IPS-18c (cell line): ENCODE results near the gene PIK3CD.
"Not testable (repeated sequence)": the region's sequence is repeated elsewhere in the genome, so short reads cannot be mapped to it uniquely, and the experiment has no call there.

ENCODE experiments used
- H3K4me3 ChIP-seq: 2 replicates; pipeline ENCODE4 v1.7.0; 2013; ENCODE audit warnings: low read depth, mild to moderate bottlenecking, low read length, moderate library complexity; ENCODE audit not compliant: insufficient read depth
- H3K9me3 ChIP-seq: one replicate; pipeline ENCODE4 v1.6.1; 2013; ENCODE audit warnings: mild to moderate bottlenecking, low read length, moderate library complexity; ENCODE audit not compliant: control insufficient read depth, insufficient read depth

The PIK3CD gene

GRCh38 chr1:9613625-9614299 is 37.8 kb upstream of the PIK3CD start:
- no peaks in the 10 kb centered on the region for H3K9me3 ChIP-seq
- H3K4me3 ChIP-seq, result no peak overlapping the region

- no peaks in the 10 kb centered on the region for H3K9me3 ChIP-seq
- no peak overlapping the region for H3K4me3 ChIP-seq
Measured at GRCh38 chr1:9615316-9616063, 36.0 kb upstream of the PIK3CD start.

GRCh38 chr1:9618909-9619679 is 32.4 kb upstream of the PIK3CD start:
- H3K9me3 ChIP-seq, result no peaks in the 10 kb centered on the region
- no peak overlapping the region for H3K4me3 ChIP-seq

GRCh38 chr1:9621032-9621431 is 30.5 kb upstream of the PIK3CD start:
- H3K4me3 ChIP-seq, result no peak overlapping the region
- H3K9me3 ChIP-seq, result no peaks in the 10 kb centered on the region

- H3K9me3 ChIP-seq, result no peaks in the 10 kb centered on the region
- no peak overlapping the region for H3K4me3 ChIP-seq
Measured at GRCh38 chr1:9624081-9624480, 27.4 kb upstream of the PIK3CD start.

GRCh38 chr1:9625030-9625429 is 26.5 kb upstream of the PIK3CD start:
- not testable (repeated sequence) for H3K4me3 ChIP-seq

GRCh38 chr1:9626201-9626608 is 25.3 kb upstream of the PIK3CD start:
- no peak overlapping the region for H3K4me3 ChIP-seq
- no peaks in the 10 kb centered on the region for H3K9me3 ChIP-seq

More at GRCh38 chr1:9625030-9625429, 26.5 kb upstream of the PIK3CD start:
- H3K9me3 ChIP-seq, result not testable (repeated sequence)

GRCh38 chr1:9628541-9629444 is 22.7 kb upstream of the PIK3CD start:
- Histone ChIP-seq H3K4me3 (no peak overlapping the region), H3K9me3 (no peaks in the 10 kb centered on the region)

- H3K9me3 ChIP-seq, result no peaks in the 10 kb centered on the region
- H3K4me3 ChIP-seq, result no peak overlapping the region
Measured at GRCh38 chr1:9629445-9630201, 21.9 kb upstream of the PIK3CD start.

- Histone ChIP-seq H3K9me3 (no peaks in the 10 kb centered on the region), H3K4me3 (no peak overlapping the region)
Measured at GRCh38 chr1:9630331-9631111, 21.0 kb upstream of the PIK3CD start.

GRCh38 chr1:9631613-9632012 is 19.9 kb upstream of the PIK3CD start:
- Histone ChIP-seq H3K4me3 (no peak overlapping the region), H3K9me3 (no peaks in the 10 kb centered on the region)

- H3K4me3 ChIP-seq, result no peak overlapping the region
- H3K9me3 ChIP-seq, result no peaks in the 10 kb centered on the region
Measured at GRCh38 chr1:9633493-9633892, 18.0 kb upstream of the PIK3CD start.

GRCh38 chr1:9634582-9634981 is 16.9 kb upstream of the PIK3CD start:
- no peaks in the 10 kb centered on the region for H3K9me3 ChIP-seq
- no peak overlapping the region for H3K4me3 ChIP-seq

- Histone ChIP-seq H3K9me3 (no peaks in the 10 kb centered on the region), H3K4me3 (no peak overlapping the region)
Measured at GRCh38 chr1:9639227-9639626, 12.3 kb upstream of the PIK3CD start.

GRCh38 chr1:9643351-9644256 is 7.9 kb upstream of the PIK3CD start:
- Histone ChIP-seq H3K4me3 (no peak overlapping the region), H3K9me3 (no peaks in the 10 kb centered on the region)
